MCF 10A (cell line): Measurements from ENCODE around the gene GAK. TPM values are rescaled to one million over a fixed set of nuclear protein-coding genes. Genes with fewer than 3 reads are reported as not detected.

Experiments used
- BruUV-seq: library from RNA; stranded (reverse); fragments of 400-500 nt; replicated peaks from 2 replicates; lab custom pipeline; 2021; lab: Mats Ljungman, UMichigan
- CTCF ChIA-PET: fragments of 300-600 bp; sonication (Branson Sonifier 250); formaldehyde crosslinking; extraction: SDS; loops from one replicate; lab custom pipeline; 2021; ENCODE audit warnings: antibody characterized with exemption, inconsistent platforms; lab: Yijun Ruan, JAX
- POLR2A ChIA-PET: fragments of 300-600, 350-650 bp; sonication (Branson Sonifier 250); formaldehyde crosslinking; extraction: SDS; loops from one replicate; lab custom pipeline; 2020; ENCODE audit warnings: antibody characterized with exemption, inconsistent platforms; lab: Yijun Ruan, JAX
- DNase-seq: peaks from one replicate; pipeline ENCODE4 v3.0.0-alpha.2; 2018; ENCODE audit not compliant: unreplicated experiment
- H3K27ac Mint-ChIP-seq: one replicate; pipeline ENCODE4 v1.8.0; 2022; ENCODE audit warnings: mild to moderate bottlenecking, low read depth, mixed read lengths; ENCODE audit not compliant: unreplicated experiment
- H3K27me3 Mint-ChIP-seq: one replicate; pipeline ENCODE4 v1.8.0; 2022; ENCODE audit warnings: mixed read lengths; ENCODE audit not compliant: insufficient read depth, unreplicated experiment
- H3K36me3 Mint-ChIP-seq: one replicate; pipeline ENCODE4 v1.8.0; 2022; ENCODE audit warnings: mild to moderate bottlenecking, moderate library complexity, mixed read lengths; ENCODE audit not compliant: insufficient read depth, unreplicated experiment
- H3K4me1 Mint-ChIP-seq: one replicate; pipeline ENCODE4 v1.8.0; 2022; ENCODE audit warnings: mixed read lengths; ENCODE audit not compliant: insufficient read depth, unreplicated experiment
- H3K4me3 Mint-ChIP-seq: one replicate; pipeline ENCODE4 v1.8.0; 2022; ENCODE audit warnings: mild to moderate bottlenecking, moderate library complexity, mixed read lengths; ENCODE audit not compliant: unreplicated experiment
- H3K9me3 Mint-ChIP-seq: one replicate; pipeline ENCODE4 v1.8.0; 2022; ENCODE audit warnings: mixed read lengths; ENCODE audit not compliant: unreplicated experiment
- CTCF ChIP-seq: fragments of 200-600 bp; IDR thresholded peaks from one replicate; pipeline ENCODE4 v1.8.0; 2022; ENCODE audit warnings: antibody characterized with exemption, mild to moderate bottlenecking; ENCODE audit not compliant: unreplicated experiment
- intact Hi-C: fragments of 100-400 bp; cut with micrococcal nuclease; formaldehyde crosslinking; loops from 2 replicates; pipeline ENCODE4 v1.14.1; 2022
- total RNA-seq: library from RNA; stranded (reverse); gene quantifications from 2 replicates; pipeline ENCODE4 v1.2.3, GENCODE V29; 2022

GAK gene
- total RNA-seq, 1 experiment from 2014 or later = 72.9 TPM

DNA sequence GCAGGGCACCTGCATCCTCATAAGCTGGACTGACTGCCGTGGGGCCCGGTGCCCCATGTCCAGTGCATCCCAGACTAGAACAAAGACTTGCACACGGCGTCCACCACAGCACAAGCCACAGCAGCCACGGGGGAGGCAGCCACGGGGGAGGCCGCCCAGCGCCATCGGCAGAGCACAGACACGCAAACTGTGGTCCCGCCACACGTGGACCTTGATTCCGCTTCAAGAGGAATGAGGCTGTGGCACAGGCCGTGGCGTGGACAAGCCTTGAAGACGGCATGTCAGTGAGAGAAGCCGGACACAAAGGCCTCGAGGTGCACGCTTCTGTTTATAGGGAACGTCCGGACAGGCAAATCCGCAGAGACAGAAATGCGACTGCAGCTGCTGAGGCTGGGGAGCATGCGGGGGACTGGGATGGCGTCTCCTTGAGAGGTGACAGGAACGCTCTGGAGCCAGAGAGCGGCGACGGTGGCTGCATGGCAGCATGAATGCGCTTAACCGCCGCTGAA lies 96.1 kb downstream of the GAK start:
- peaks cover 9% of the 10 kb centered on the region for H3K9me3 Mint-ChIP-seq
- no peak for TF ChIP-seq CTCF
- POLR2A ChIA-PET = no interaction called here
- intact Hi-C loops = no loop called here
- CTCF ChIA-PET = no interaction called here
- no TSS peak for BruUV-seq
- no peak overlapping the region for H3K27ac Mint-ChIP-seq
- H3K4me1 Mint-ChIP-seq = no peaks in the 10 kb centered on the region
- H3K27me3 Mint-ChIP-seq = no peaks in the 10 kb centered on the region
- no peak overlapping the region for H3K4me3 Mint-ChIP-seq
- H3K36me3 Mint-ChIP-seq = no peaks in the 10 kb centered on the region
- no peak for DNase-seq

GRCh38 chr4:835148-836002 lies 96.7 kb downstream of the GAK start:
- DNase-seq = no peak
- no peak overlapping the region for H3K27ac Mint-ChIP-seq
- TF ChIP-seq CTCF = no peak
- no TSS peak for BruUV-seq
- no peak overlapping the region for H3K4me3 Mint-ChIP-seq
- intact Hi-C loops = no loop called here
- H3K27me3 Mint-ChIP-seq = no peaks in the 10 kb centered on the region
- H3K36me3 Mint-ChIP-seq = no peaks in the 10 kb centered on the region
- ChIA-PET CTCF (interaction anchor here (0.5 kb wide), 1 partner anchor 93 kb away, joined by 3 read pairs; no protein-coding TSS in a partner anchor), POLR2A (interaction anchor here (0.6 kb wide), 1 partner anchor 12 kb away, joined by 3 read pairs; no protein-coding TSS in a partner anchor)
- no peaks in the 10 kb centered on the region for H3K4me1 Mint-ChIP-seq
- peaks cover 9% of the 10 kb centered on the region for H3K9me3 Mint-ChIP-seq

GRCh38 chr4:834368-835147 lies 97.6 kb downstream of the GAK start:
- H3K27me3 Mint-ChIP-seq = no peaks in the 10 kb centered on the region
- no peak overlapping the region for H3K4me3 Mint-ChIP-seq
- intact Hi-C loops = no loop called here
- no TSS peak for BruUV-seq
- POLR2A ChIA-PET = interaction anchor here (0.6 kb wide), 2 partner anchors 170 to 786 kb away, joined by 3 read pairs; no protein-coding TSS in a partner anchor
- CTCF ChIA-PET = no interaction called here
- peaks cover 9% of the 10 kb centered on the region for H3K9me3 Mint-ChIP-seq
- H3K4me1 Mint-ChIP-seq = no peaks in the 10 kb centered on the region
- DNase-seq = no peak
- H3K36me3 Mint-ChIP-seq = no peaks in the 10 kb centered on the region
- no peak overlapping the region for H3K27ac Mint-ChIP-seq
- TF ChIP-seq CTCF = no peak
